Ascending aorta (tissue), 2 donors: ENCODE data around the gene CMTM7. TPM values are rescaled to one million over a fixed set of nuclear protein-coding genes. Genes with fewer than 3 reads are reported as not detected.

Experiments used
- DNase-seq, 2 donors: peaks; one replicate each; pipeline ENCODE4 v3.0.0-alpha.2; 2019; ENCODE audit warnings: low spot score in 2 of 2
- H3K27ac ChIP-seq, 2 donors: fragments of 200-600 bp; sonication (generic); one replicate each; pipeline ENCODE4 v1.5.1; 2016 to 2017; ENCODE audit warnings: mild to moderate bottlenecking in 1 of 2
- H3K27me3 ChIP-seq: fragments of 200-600 bp; sonication (generic); one replicate; pipeline ENCODE4 v1.5.1; 2017
- H3K36me3 ChIP-seq, 2 donors: fragments of 200-600 bp; sonication (generic); one replicate each; pipeline ENCODE4 v1.5.1; 2016
- H3K4me1 ChIP-seq, 2 donors: fragments of 200-600 bp; sonication (generic); one replicate each; pipeline ENCODE4 v1.5.1; 2016 to 2017; ENCODE audit warnings: mild to moderate bottlenecking in 1 of 2
- H3K4me3 ChIP-seq, 2 donors: fragments of 200-600 bp; sonication (generic); one replicate each; pipeline ENCODE4 v1.5.1; 2016 to 2017; ENCODE audit warnings: mild to moderate bottlenecking in 1 of 2
- H3K9me3 ChIP-seq, 2 donors: fragments of 200-600 bp; sonication (generic); one replicate each; pipeline ENCODE4 v1.5.1; 2016
- intact Hi-C: fragments of 100-400 bp; cut with DNase I; formaldehyde crosslinking; loops from one replicate; pipeline ENCODE4 v1.15.1; 2023
- total RNA-seq: library from RNA; depleted of rRNA; stranded (reverse); fragments of >200 nt; gene quantifications from one replicate; pipeline ENCODE4 v1.1.0, GENCODE V29; 2016
- TF ChIP-seq, protein P1 (sequence below), 3 experiments: fragments of 200-600 bp in 2 of 3; fragments of 450-650 bp in 1 of 3; sonication (generic) in 2 of 3; IDR thresholded peaks; one replicate each; pipeline ENCODE4 v1.5.1; 2016 to 2019; ENCODE audit warnings: antibody characterized with exemption in 3 of 3, mild to moderate bottlenecking in 1 of 3, moderate library complexity in 1 of 3

The CMTM7 gene
- total RNA-seq, 1 donor from 2014 or later, result 21.9 TPM

DNA sequence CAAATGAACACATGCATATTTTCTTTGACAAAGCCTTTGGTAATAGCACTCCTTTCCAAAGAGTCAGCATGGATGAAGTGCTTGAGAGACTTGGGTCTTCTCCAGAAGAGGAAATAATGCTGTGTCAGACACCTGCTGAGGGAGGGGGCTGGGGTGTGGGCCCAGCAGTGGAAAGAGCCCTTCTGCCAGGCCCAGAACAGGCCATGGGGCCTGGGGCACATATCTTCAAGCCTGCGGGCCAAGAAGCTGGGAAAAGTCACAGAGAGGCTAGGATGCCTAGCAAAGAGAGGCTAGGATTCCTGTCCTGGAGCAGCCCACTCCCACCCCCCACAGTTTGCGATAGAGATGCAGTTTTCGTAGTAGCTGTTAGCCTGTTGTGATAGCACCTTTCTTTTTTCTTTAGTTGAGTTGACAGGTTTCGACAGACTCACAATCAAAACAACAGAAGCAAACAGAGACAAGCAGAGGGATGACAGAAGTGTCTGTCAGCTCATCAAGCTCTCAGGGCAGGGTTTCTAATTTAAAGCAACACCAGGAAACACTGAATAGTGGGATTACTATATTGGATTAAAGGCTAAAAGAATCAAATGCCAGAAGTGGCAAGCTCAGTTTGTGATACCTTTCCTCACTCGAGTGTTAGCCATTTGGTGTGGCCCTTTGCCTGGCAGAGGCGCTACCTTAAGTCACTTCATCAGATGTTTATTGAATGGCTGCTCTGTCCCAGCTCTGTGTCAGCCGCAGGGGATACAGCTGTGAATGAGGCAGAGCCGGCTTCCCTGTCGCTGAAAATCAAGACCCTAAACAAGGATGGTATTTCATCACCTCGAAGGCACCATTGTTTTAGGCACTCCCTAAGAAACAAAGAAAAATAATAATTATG lies 19.0 kb downstream of the CMTM7 start:
- intact Hi-C loops, result no loop called here
- Histone ChIP-seq H3K9me3 (no peaks in the 10 kb centered on the region), H3K36me3 (no peaks in the 10 kb centered on the region), H3K27me3 (no peaks in the 10 kb centered on the region), H3K4me3 (no peak overlapping the region), H3K27ac (no peak overlapping the region), H3K4me1 (no peaks in the 10 kb centered on the region)
- peak in 1 of 2 donors; percentile 51 for DNase-seq
- TF ChIP-seq, protein P1, sequence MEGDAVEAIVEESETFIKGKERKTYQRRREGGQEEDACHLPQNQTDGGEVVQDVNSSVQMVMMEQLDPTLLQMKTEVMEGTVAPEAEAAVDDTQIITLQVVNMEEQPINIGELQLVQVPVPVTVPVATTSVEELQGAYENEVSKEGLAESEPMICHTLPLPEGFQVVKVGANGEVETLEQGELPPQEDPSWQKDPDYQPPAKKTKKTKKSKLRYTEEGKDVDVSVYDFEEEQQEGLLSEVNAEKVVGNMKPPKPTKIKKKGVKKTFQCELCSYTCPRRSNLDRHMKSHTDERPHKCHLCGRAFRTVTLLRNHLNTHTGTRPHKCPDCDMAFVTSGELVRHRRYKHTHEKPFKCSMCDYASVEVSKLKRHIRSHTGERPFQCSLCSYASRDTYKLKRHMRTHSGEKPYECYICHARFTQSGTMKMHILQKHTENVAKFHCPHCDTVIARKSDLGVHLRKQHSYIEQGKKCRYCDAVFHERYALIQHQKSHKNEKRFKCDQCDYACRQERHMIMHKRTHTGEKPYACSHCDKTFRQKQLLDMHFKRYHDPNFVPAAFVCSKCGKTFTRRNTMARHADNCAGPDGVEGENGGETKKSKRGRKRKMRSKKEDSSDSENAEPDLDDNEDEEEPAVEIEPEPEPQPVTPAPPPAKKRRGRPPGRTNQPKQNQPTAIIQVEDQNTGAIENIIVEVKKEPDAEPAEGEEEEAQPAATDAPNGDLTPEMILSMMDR (IDR thresholded peaks at IDR 0.05), result no peak

DNA sequence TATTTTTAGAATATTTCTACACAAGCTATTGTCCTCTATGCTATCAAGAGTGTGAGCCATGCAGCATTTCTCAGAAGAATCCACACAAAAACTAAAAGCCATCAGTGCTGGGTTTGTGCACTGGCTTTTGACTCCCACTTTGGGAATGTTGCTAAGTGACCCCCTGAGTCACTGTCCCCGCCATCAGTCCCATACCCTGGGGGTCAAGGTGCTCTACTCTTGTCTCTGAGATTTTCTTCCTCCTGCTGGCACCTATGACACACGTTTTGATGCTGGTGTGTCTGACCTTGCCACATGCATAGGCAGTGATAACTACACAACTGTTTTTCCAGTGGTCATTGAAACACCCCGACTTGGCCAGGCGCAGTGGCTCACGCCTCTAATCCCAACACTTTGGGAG lies 19.8 kb downstream of the CMTM7 start:
- no peaks in the 10 kb centered on the region for H3K36me3 ChIP-seq
- no peak overlapping the region for H3K4me3 ChIP-seq
- H3K9me3 ChIP-seq, result no peaks in the 10 kb centered on the region
- no peak for DNase-seq
- no peaks in the 10 kb centered on the region for H3K4me1 ChIP-seq
- no peaks in the 10 kb centered on the region for H3K27me3 ChIP-seq
- TF ChIP-seq, protein P1 (IDR thresholded peaks at IDR 0.05), result no peak
- intact Hi-C loops, result no loop called here
- H3K27ac ChIP-seq, result no peak overlapping the region

DNA sequence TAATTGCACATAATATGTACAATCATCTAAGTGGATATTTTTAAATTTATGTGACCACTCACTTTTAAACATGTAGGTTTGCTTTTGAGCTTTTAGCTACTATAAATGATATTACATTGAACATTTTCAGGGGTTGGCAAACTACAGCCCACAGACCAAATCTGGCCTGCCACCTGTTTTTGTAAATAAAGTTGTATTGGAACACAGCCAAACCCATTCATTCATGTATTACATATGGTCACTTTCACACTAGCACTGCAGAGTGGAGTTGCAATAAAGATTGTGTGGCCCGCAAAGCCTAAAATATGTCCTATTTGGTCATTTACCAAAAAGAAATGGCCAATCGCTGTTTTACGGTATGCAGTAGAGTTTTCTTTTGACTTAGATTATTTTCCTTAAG lies 21.2 kb downstream of the CMTM7 start:
- H3K4me1 ChIP-seq, result no peaks in the 10 kb centered on the region
- H3K9me3 ChIP-seq, result no peaks in the 10 kb centered on the region
- no peak overlapping the region for H3K4me3 ChIP-seq
- H3K27ac ChIP-seq, result no peak overlapping the region
- H3K27me3 ChIP-seq, result no peaks in the 10 kb centered on the region
- intact Hi-C loops, result no loop called here
- no peak for DNase-seq
- TF ChIP-seq, protein P1 (IDR thresholded peaks at IDR 0.05), result no peak
- no peaks in the 10 kb centered on the region for H3K36me3 ChIP-seq

DNA sequence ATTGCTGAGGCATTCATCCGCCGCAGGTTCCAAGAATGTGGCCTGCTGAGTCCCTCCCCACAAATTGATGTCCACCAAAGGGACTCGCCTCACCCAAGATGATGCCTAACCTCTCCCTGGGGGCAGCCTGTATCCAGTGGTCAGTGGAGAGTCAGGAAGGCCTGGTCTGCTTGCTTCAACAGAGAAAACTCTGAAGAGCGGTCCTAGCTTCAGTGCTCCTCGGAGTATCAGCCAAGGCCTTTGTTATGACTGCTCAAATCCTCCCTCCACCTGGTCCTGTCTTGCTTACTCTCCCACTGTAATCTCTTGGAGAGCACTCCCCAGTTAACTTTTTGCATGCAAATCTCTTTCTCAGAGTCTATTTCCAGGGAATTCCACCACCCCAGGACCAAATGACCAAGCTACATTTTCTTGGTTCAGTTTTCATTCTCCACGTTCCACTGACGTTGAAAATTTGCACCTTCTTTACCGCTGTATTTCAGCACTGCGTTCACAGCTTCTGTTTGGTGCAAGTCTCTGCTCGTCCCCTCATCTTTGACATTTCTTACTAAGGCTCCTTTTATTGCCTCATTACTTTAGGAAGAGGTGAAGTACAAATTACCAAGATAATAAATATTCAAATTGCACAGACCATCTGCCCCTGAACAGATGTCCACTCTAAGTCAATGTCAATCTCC lies 22.3 kb downstream of the CMTM7 start:
- Histone ChIP-seq H3K27me3 (no peaks in the 10 kb centered on the region), H3K4me1 (no peaks in the 10 kb centered on the region), H3K4me3 (no peak overlapping the region), H3K27ac (no peak overlapping the region), H3K9me3 (no peaks in the 10 kb centered on the region), H3K36me3 (no peaks in the 10 kb centered on the region)
- TF ChIP-seq, protein P1 (IDR thresholded peaks at IDR 0.05), result no peak
- no peak for DNase-seq
- intact Hi-C loops, result no loop called here

DNA sequence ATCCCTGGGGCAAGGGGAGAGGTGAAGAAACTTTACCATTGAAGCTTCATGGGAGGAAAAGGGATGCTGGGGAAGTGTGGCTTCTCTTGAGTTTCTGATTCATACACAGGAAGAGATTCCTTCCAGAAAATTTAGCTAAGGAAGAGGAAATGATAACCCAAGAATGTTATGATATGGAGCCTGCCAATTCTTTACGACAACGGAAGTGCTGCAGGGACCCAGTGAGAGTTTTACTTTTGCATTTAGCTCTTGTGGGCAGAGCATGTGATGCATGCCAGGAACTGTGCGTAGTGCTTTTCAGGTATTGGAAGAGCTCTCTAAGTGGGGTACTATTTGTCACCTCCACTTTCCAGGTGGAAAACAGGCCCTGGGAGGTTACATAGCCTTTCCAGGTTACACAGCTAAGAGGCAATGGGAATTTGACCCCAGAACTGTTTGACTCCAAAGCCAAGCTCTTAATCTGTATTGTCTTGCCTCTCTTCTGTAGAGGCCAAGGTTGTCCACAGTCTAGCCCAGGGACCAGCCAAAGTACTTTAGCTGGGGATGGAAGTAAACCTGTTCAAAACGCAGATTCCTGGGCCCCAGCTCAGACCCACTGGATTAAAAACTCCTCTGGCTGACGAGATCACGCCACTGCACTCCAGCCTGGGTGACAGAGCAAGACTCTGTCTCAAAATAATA lies 23.0 kb downstream of the CMTM7 start:
- Histone ChIP-seq H3K4me3 (no peak overlapping the region), H3K9me3 (no peaks in the 10 kb centered on the region), H3K4me1 (no peaks in the 10 kb centered on the region), H3K36me3 (no peaks in the 10 kb centered on the region), H3K27ac (peak overlapping the region; percentile 26 to 32), H3K27me3 (no peaks in the 10 kb centered on the region)
- intact Hi-C loops, result no loop called here
- DNase-seq, result peak in 1 of 2 donors; percentile 62
- TF ChIP-seq, protein P1 (IDR thresholded peaks at IDR 0.05), result no peak
